ENCODE measurements around the gene SCNN1B.

SCNN1B gene

GRCh38 chr16:23408242-23408822 lies 106.2 kb downstream of the SCNN1B start:
- no peak for DNase-seq (ENCODE audit: low spot score)

- DNase-seq (ENCODE audit: low spot score) = peak; percentile 7
Measured at GRCh38 chr16:23408823-23409298, 106.8 kb downstream of the SCNN1B start.

- no peak for DNase-seq (ENCODE audit: low spot score)
Measured at GRCh38 chr16:23409522-23409921, 107.4 kb downstream of the SCNN1B start.

DNA sequence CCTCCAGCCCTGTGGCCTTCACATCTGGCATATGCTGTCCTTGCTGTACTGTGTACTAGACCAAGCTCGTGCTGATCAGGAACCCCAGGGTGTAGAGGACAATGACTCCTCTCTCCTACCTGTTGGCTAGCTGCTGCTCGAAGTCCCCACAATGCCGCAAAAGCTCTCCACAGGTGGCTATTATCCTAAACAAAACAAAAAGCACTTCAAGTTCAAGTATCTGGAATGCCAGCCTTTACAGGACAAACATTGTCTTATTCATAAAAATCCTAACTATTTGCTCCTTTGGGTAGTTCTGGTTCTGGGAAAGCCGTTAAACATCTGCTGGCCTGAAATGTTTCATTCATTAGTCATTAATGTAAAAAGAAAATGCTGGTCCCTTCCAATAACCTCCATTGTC lies 108.1 kb downstream of the SCNN1B start:
- DNase-seq (ENCODE audit: low spot score) = no peak

DNA sequence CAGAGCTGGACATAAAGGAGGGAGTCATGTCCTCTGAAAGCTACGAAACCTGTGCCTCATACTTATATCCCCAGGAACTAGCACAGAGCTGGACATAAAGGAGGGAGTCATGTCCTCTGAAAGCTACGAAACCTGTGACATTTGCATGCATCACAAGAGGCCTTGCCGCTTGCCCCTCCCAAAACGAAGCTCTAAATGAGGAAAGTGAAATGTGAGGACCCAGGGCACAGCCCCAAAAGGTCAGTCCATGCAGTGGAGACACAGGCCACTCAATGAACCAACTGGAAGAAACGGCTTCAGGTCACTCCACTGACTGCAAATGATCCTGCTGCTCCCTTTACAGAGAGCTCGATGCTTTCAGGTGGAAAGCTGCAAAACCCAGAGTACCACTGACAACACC lies 112.6 kb downstream of the SCNN1B start:
- no peak for DNase-seq (ENCODE audit: low spot score)

- DNase-seq (ENCODE audit: low spot score) = no peak
Measured at GRCh38 chr16:23416816-23417215, 114.7 kb downstream of the SCNN1B start.

- DNase-seq (ENCODE audit: low spot score) = no peak
Measured at GRCh38 chr16:23420011-23420410, 117.9 kb downstream of the SCNN1B start.

- peak; percentile 76 for DNase-seq (ENCODE audit: low spot score)
Measured at GRCh38 chr16:23423496-23424049, 121.5 kb downstream of the SCNN1B start.

DNA sequence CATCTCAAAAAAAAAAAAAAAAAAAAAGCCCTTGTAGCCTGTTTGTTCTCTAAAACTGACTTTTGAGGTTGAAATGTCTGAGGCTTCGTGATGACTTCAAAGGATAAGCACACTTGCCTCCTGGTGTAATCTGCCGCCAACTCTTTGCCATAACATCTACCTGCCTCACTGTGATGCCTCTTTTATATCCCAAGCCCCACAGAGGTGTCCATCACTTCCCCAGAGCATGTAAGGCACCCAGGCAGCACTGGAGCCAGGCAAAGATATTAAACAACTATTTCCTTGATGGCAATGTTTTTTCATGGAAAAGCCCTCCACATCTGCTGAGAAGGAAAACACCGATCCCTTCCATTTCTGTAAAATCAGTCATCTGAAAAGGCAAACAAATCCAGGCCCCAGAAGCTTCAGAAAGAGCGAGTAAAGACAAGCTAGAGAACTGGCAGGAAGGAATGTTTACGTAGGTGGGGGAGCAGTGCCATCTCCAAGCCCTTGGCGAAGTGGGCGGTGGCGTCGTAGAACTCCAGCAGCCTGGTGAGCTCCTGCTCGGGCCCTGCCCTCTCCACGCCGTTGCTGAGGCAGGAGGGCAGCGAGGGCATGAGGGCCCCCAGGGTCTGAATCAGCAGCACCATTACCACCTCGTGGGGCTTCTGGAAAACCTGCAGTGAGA lies 122.3 kb downstream of the SCNN1B start:
- no peak for DNase-seq (ENCODE audit: low spot score)

- DNase-seq (ENCODE audit: low spot score) = no peak
Measured at GRCh38 chr16:23428351-23428750, 126.2 kb downstream of the SCNN1B start.

Measured in SW480 (cell line).